NCI-H2081 (cell line): Measurements from ENCODE around the gene PLS1.
"Not testable (repeated sequence)": the region's sequence is repeated elsewhere in the genome, so short reads cannot be mapped to it uniquely, and the experiment has no call there.

Experiments
- DNase-seq, 2 experiments: peaks; one replicate each; lab custom pipeline; 2025; lab: John Stamatoyannopoulos, UW

The PLS1 gene

GRCh38 chr3:142693136-142693853, 97.1 kb downstream of the PLS1 start:
- no peak for DNase-seq

GRCh38 chr3:142694225-142694624, 98.0 kb downstream of the PLS1 start:
- DNase-seq = no peak

- peak; percentile 25 to 72 for DNase-seq
These were observed 109.0 kb downstream of the PLS1 start for GRCh38 chr3:142705198-142705597.

GRCh38 chr3:142706321-142707127, 110.3 kb downstream of the PLS1 start:
- no peak for DNase-seq

- DNase-seq = no peak
These were observed 113.0 kb downstream of the PLS1 start for GRCh38 chr3:142709207-142709606.

- DNase-seq = not testable (repeated sequence)
These were observed 118.7 kb downstream of the PLS1 start for GRCh38 chr3:142714882-142715281.

- DNase-seq = no peak
These were observed 119.9 kb downstream of the PLS1 start for GRCh38 chr3:142716102-142716501.

GRCh38 chr3:142723665-142723967, 127.4 kb downstream of the PLS1 start:
- no peak for DNase-seq

- peak; percentile 93 to 95 for DNase-seq
These were observed 127.9 kb downstream of the PLS1 start, which contains the start of gene TRPC1 for GRCh38 chr3:142723968-142724681. TRPC1 (plus strand) TSS chr3:142724034; CDS start chr3:142724560, 526 bp downstream.

- DNase-seq = peak; percentile 51 to 73
These were observed 128.6 kb downstream of the PLS1 start for GRCh38 chr3:142724682-142725356.

- no peak for DNase-seq
These were observed 129.2 kb downstream of the PLS1 start for GRCh38 chr3:142725357-142725739.

- DNase-seq = no peak
These were observed 129.8 kb downstream of the PLS1 start for GRCh38 chr3:142726017-142726416.

- DNase-seq = no peak
These were observed 135.9 kb downstream of the PLS1 start for GRCh38 chr3:142732066-142732465.

GRCh38 chr3:142734834-142735233, 138.6 kb downstream of the PLS1 start:
- no peak for DNase-seq

GRCh38 chr3:142735462-142735861, 139.3 kb downstream of the PLS1 start:
- peak; percentile 36 to 77 for DNase-seq

- DNase-seq = no peak
These were observed 142.2 kb downstream of the PLS1 start for GRCh38 chr3:142738396-142738795.

GRCh38 chr3:142746646-142747045, 150.5 kb downstream of the PLS1 start:
- no peak for DNase-seq

- DNase-seq = not testable (repeated sequence)
These were observed 154.3 kb downstream of the PLS1 start for GRCh38 chr3:142750531-142750930.

- not testable (repeated sequence) for DNase-seq
These were observed 156.4 kb downstream of the PLS1 start for GRCh38 chr3:142752605-142753004.

GRCh38 chr3:142754494-142754893, 158.3 kb downstream of the PLS1 start:
- no peak for DNase-seq
